IMR-90 (cell line): ENCODE data around the gene ENO2. TPM values are rescaled to one million over a fixed set of nuclear protein-coding genes. Genes with fewer than 3 reads are reported as not detected.
A peak's percentile ranks its signal among the peaks of the same experiment; 100 is the strongest.

Source experiments
- ATAC-seq: fragments of 200-7000 bp; cut with Tn5 transposase; 2 replicates; pipeline ENCODE4 v1.9.1; 2020; ENCODE audit warnings: low read depth, mild to moderate bottlenecking, moderate library complexity
- BruUV-seq: library from RNA; stranded (reverse); fragments of 400-500 nt; replicated peaks from 2 replicates; lab custom pipeline; 2021; lab: Mats Ljungman, UMichigan
- CTCF ChIA-PET: fragments of 300-600 bp; formaldehyde crosslinking; extraction: SDS; loops from one replicate; lab custom pipeline; 2021; ENCODE audit warnings: antibody characterized with exemption; lab: Yijun Ruan, JAX
- POLR2A ChIA-PET: fragments of 300-600 bp; sonication (Branson Sonifier 250); formaldehyde crosslinking; loops from one replicate; lab custom pipeline; 2022; ENCODE audit warnings: antibody characterized with exemption; ENCODE audit not compliant: unreplicated experiment; lab: Charles Lee
- DNase-seq: peaks from one replicate; pipeline ENCODE4 v3.0.0; 2013
- H2AFZ ChIP-seq: replicated peaks from 2 replicates; pipeline ENCODE3; 2013; ENCODE audit warnings: low read length, mild to moderate bottlenecking; ENCODE audit not compliant: poor library complexity
- H2AK5ac ChIP-seq: 2 replicates; pipeline ENCODE4 v1.6.1; 2013; ENCODE audit warnings: low read depth, low read length, inconsistent platforms
- H2AK9ac ChIP-seq: replicated peaks from 2 replicates; pipeline ENCODE3; 2013; ENCODE audit warnings: mild to moderate bottlenecking, low read depth, low read length, moderate library complexity; ENCODE audit not compliant: poor library complexity
- H2BK120ac ChIP-seq: 2 replicates; pipeline ENCODE4 v1.6.1; 2013; ENCODE audit warnings: low read depth, low read length, inconsistent platforms
- H2BK15ac ChIP-seq: 3 replicates; pipeline ENCODE4 v1.6.1; 2013; ENCODE audit warnings: low read depth, low read length, inconsistent platforms
- H2BK20ac ChIP-seq: 2 replicates; pipeline ENCODE4 v1.6.1; 2013; ENCODE audit warnings: low read depth, mild to moderate bottlenecking, inconsistent platforms, low read length, moderate library complexity
- H2BK5ac ChIP-seq: 2 replicates; pipeline ENCODE4 v1.6.1; 2013; ENCODE audit warnings: mild to moderate bottlenecking, low read depth, low read length, inconsistent platforms; ENCODE audit not compliant: poor library complexity, severe bottlenecking
- H3K14ac ChIP-seq: replicated peaks from 2 replicates; pipeline ENCODE4 v1.6.1; 2013; ENCODE audit warnings: low read depth, low read length, inconsistent platforms
- H3K18ac ChIP-seq: 2 replicates; pipeline ENCODE4 v1.6.1; 2013; ENCODE audit warnings: low read depth, low read length, control low read depth
- H3K23ac ChIP-seq: 2 replicates; pipeline ENCODE4 v1.6.1; 2013; ENCODE audit warnings: low read depth, low read length, inconsistent platforms
- H3K27ac ChIP-seq: 2 replicates; pipeline ENCODE4 v1.5.1; 2013; ENCODE audit warnings: mild to moderate bottlenecking, control low read depth, low read length; ENCODE audit not compliant: insufficient read depth
- H3K27me3 ChIP-seq: 2 replicates; pipeline ENCODE4 v1.6.1; 2013; ENCODE audit warnings: low read length; ENCODE audit not compliant: control insufficient read depth, insufficient read depth
- H3K36me3 ChIP-seq: 2 replicates; pipeline ENCODE4 v1.6.1; 2013; ENCODE audit warnings: low read length, mixed read lengths; ENCODE audit not compliant: control insufficient read depth, insufficient read depth
- H3K4ac ChIP-seq: 2 replicates; pipeline ENCODE4 v1.6.1; 2013; ENCODE audit warnings: low read depth, low read length, inconsistent platforms
- H3K4me1 ChIP-seq: 2 replicates; pipeline ENCODE4 v1.6.1; 2013; ENCODE audit warnings: low read length, mixed read lengths; ENCODE audit not compliant: control insufficient read depth, insufficient read depth
- H3K4me2 ChIP-seq: 2 replicates; pipeline ENCODE4 v1.6.1; 2013; ENCODE audit warnings: low read depth, mild to moderate bottlenecking, control low read depth, low read length, moderate library complexity
- H3K4me3 ChIP-seq: 2 replicates; pipeline ENCODE4 v1.5.1; 2013; ENCODE audit warnings: low read depth, mild to moderate bottlenecking, control low read depth, low read length, moderate library complexity; ENCODE audit not compliant: insufficient read depth
- H3K56ac ChIP-seq: 2 replicates; pipeline ENCODE4 v1.6.1; 2013; ENCODE audit warnings: low read length, inconsistent platforms; ENCODE audit not compliant: insufficient read depth; ENCODE audit errors: extremely low read depth
- H3K79me1 ChIP-seq, 2 experiments: 2 replicates each; pipeline ENCODE4 v1.6.1; 2013; ENCODE audit warnings: low read length in 2 of 2, inconsistent platforms in 1 of 2, low read depth in 1 of 2
- H3K9ac ChIP-seq: 2 replicates; pipeline ENCODE4 v1.6.1; 2013; ENCODE audit warnings: low read depth, low read length, control low read depth
- H3K9me1 ChIP-seq: 2 replicates; pipeline ENCODE4 v1.6.1; 2013; ENCODE audit warnings: low read length, inconsistent platforms; ENCODE audit not compliant: insufficient read depth
- H3K9me3 ChIP-seq: 2 replicates; pipeline ENCODE4 v1.6.1; 2013; ENCODE audit warnings: low read length; ENCODE audit not compliant: control insufficient read depth, insufficient read depth
- H4K20me1 ChIP-seq: 2 replicates; pipeline ENCODE4 v1.6.1; 2013; ENCODE audit warnings: low read length, inconsistent platforms; ENCODE audit not compliant: insufficient read depth
- H4K5ac ChIP-seq: 2 replicates; pipeline ENCODE4 v1.6.1; 2013; ENCODE audit warnings: mild to moderate bottlenecking, low read depth, low read length, control low read depth
- H4K8ac ChIP-seq, 2 experiments: 2 replicates each; pipeline ENCODE4 v1.6.1; 2013; ENCODE audit warnings: low read depth in 2 of 2, low read length in 2 of 2, control low read depth in 1 of 2, inconsistent platforms in 1 of 2
- H4K91ac ChIP-seq: 2 replicates; pipeline ENCODE4 v1.6.1; 2013; ENCODE audit warnings: low read depth, low read length, inconsistent platforms; ENCODE audit not compliant: insufficient read depth
- ELK1 ChIP-seq: fragments of 150-350 bp; IDR thresholded peaks from 2 replicates; pipeline ENCODE4 v1.6.1; 2016; ENCODE audit warnings: low read depth, mild to moderate bottlenecking, low read length, moderate library complexity, borderline replicate concordance
- WGBS, 2 experiments: methylation state at CpG; one replicate each; pipeline versions ENCODE4 v1.1.5 to v1.1.7; 2013; ENCODE audit warnings: missing lambda C conversion rate in 2 of 2; ENCODE audit not compliant: insufficient read length in 1 of 2; ENCODE audit errors: extremely low coverage in 2 of 2; 5-methylcytosine and 5-hydroxymethylcytosine counted together
- dilution Hi-C: fragments of 300-500 bp; cut with HindIII; formaldehyde crosslinking; loops from one replicate; pipeline ENCODE4 v1.14.3; 2018; ENCODE audit warnings: low sequenced_read_pairs; ENCODE audit not compliant: unreplicated experiment
- in situ Hi-C: fragments of 300-500 bp; cut with MboI; formaldehyde crosslinking; loops from 3 replicates; pipeline ENCODE4 v1.14.3; 2019; ENCODE audit warnings: low sequenced_read_pairs, inconsistent platforms, mixed read lengths
- intact Hi-C: fragments of 100-400 bp; cut with micrococcal nuclease; formaldehyde crosslinking; loops from 2 replicates; pipeline ENCODE4 v1.10.0; 2022
- polyA plus RNA-seq, 3 experiments: library from polyadenylated mRNA; depleted of rRNA; stranded (reverse); fragments of >200 nt; gene quantifications; 2 replicates each; pipeline ENCODE4 v1.2.3, GENCODE V29; 2012; ENCODE audit warnings: low replicate concordance in 1 of 3
- total RNA-seq: library from RNA; depleted of rRNA; stranded (reverse); fragments of >200 nt; gene quantifications from 2 replicates; pipeline ENCODE4 v1.2.3, GENCODE V29; 2012

ENO2 gene
- total and polyA plus RNA-seq, 2 of the 4 experiments (the other 2 are of a cell fraction), result 28.3 to 92.8 TPM

- 57% methylated on average over 1 of the region's 7 CpGs; no CpG with 5 or more reads in 1 of the 2 experiments for WGBS, 2 experiments
- peak overlapping the region; percentile 96 for H3K23ac ChIP-seq
- H4K5ac ChIP-seq, result no peak overlapping the region
- no peak overlapping the region for H4K91ac ChIP-seq
- H2BK120ac ChIP-seq, result no peak overlapping the region
- H2BK20ac ChIP-seq, result no peak overlapping the region
- intact Hi-C loops, result no loop called here
- H3K27ac ChIP-seq, result peak overlapping the region; percentile 95
- no peak for ATAC-seq
- BruUV-seq, result no TSS peak
- peaks cover 12 to 60% of the 10 kb centered on the region in 2 experiments; a peak in 3 of 4 replicates for H3K79me1 ChIP-seq
- dilution Hi-C loops, result no loop called here
- in situ Hi-C loops, result no loop called here
- peak overlapping the region; percentile 94 for H2AK9ac ChIP-seq
- H3K14ac ChIP-seq, result peak overlapping the region; percentile 91
- no peak for TF ChIP-seq ELK1
- peaks cover 30% of the 10 kb centered on the region for H3K4me1 ChIP-seq
- peak overlapping the region; percentile 93 for H3K4me3 ChIP-seq
- DNase-seq, result no peak
- no peak overlapping the region for H3K18ac ChIP-seq
- ChIA-PET CTCF (interaction anchor here (1.0 kb wide), 1 partner anchor 57 kb away, joined by 3 read pairs; the partner anchor contains the start of gene SPSB2), POLR2A (no interaction called here)
- H4K8ac ChIP-seq, result no peak overlapping the region
- peak overlapping the region; percentile 98 for H3K4me2 ChIP-seq
- peaks cover 17% of the 10 kb centered on the region for H3K36me3 ChIP-seq
- H3K27me3 ChIP-seq, result no peaks in the 10 kb centered on the region
- H3K9me3 ChIP-seq, result no peaks in the 10 kb centered on the region
- H2BK5ac ChIP-seq, result peak overlapping the region; percentile 89
- peak overlapping the region; percentile 83; the same call in 1 of the 2 replicates for H3K4ac ChIP-seq
- peak overlapping the region; percentile 76 for H3K56ac ChIP-seq
- H3K9me1 ChIP-seq, result peaks cover 12% of the 10 kb centered on the region
- H2BK15ac ChIP-seq, result no peak overlapping the region
- H3K9ac ChIP-seq, result peak overlapping the region; percentile 76
- H2AFZ ChIP-seq, result no peak overlapping the region
- peak overlapping the region; percentile 51; the same call in 1 of the 2 replicates for H2AK5ac ChIP-seq
- H4K20me1 ChIP-seq, result peaks cover 58% of the 10 kb centered on the region
Observed at GRCh38 chr12:6929466-6930452, 15.4 kb downstream of the ENO2 start.
